Testis (tissue), 3 donors: ENCODE measurements around the gene MTMR3. TPM values are rescaled to one million over a fixed set of nuclear protein-coding genes. Genes with fewer than 3 reads are reported as not detected.

ENCODE experiments used
- DNase-seq: peaks from one replicate; pipeline ENCODE4 v3.0.0-alpha.2; 2019
- H3K27ac ChIP-seq, 2 donors: fragments of 200-600 bp; sonication (generic); one replicate each; pipeline ENCODE4 v1.5.1; 2019
- H3K27me3 ChIP-seq: fragments of 200-600 bp; sonication (generic); one replicate; pipeline ENCODE4 v1.5.1; 2019
- H3K36me3 ChIP-seq: fragments of 200-600 bp; sonication (generic); one replicate; pipeline ENCODE4 v1.5.1; 2017; ENCODE audit warnings: low read depth; ENCODE audit errors: missing control alignments
- H3K4me1 ChIP-seq: fragments of 200-600 bp; sonication (generic); one replicate; pipeline ENCODE4 v1.5.1; 2019
- H3K4me3 ChIP-seq, 2 donors: fragments of 200-600 bp; sonication (generic); one replicate each; pipeline ENCODE4 v1.5.1; 2017 to 2019
- H3K9me3 ChIP-seq: fragments of 200-600 bp; sonication (generic); one replicate; pipeline ENCODE4 v1.5.1; 2017
- CTCF ChIP-seq, 3 experiments: fragments of 450-650 bp in 2 of 3; fragments of 200-600 bp in 1 of 3; sonication (generic) in 1 of 3; IDR thresholded peaks; one replicate each; pipeline ENCODE4 v1.5.1; 2016 to 2019; ENCODE audit warnings: antibody characterized with exemption in 3 of 3, mild to moderate bottlenecking in 2 of 3, moderate library complexity in 1 of 3
- POLR2A ChIP-seq: fragments of 450-650 bp; IDR thresholded peaks from one replicate; pipeline ENCODE4 v1.6.1; 2017; ENCODE audit warnings: antibody characterized with exemption, mild to moderate bottlenecking, moderate library complexity
- WGBS, 2 donors: methylation state at CpG; one replicate each; pipeline ENCODE4 v1.1.5; 2018; 5-methylcytosine and 5-hydroxymethylcytosine counted together
- intact Hi-C: fragments of 100-400 bp; cut with DNase I; formaldehyde crosslinking; loops from one replicate; pipeline ENCODE4 v1.15.1; 2023; ENCODE audit warnings: low total_unique reads
- polyA plus RNA-seq: library from polyadenylated mRNA; stranded (reverse); fragments of 350-450 nt; fragmentation: Illumina TruSeq; extraction: RNeasy Lipid Tissue Mini Kit (QIAGEN cat#74804); gene quantifications from one replicate; pipeline ENCODE4 v1.2.3, GENCODE V29; 2014; ENCODE audit warnings: low read depth, low replicate concordance; ENCODE audit not compliant: insufficient read depth
- total RNA-seq, 2 donors: library from RNA; depleted of rRNA; stranded (reverse); fragments of >200 nt; gene quantifications; one replicate each; pipeline ENCODE4 v1.2.3, GENCODE V29; 2016

MTMR3 gene
- total and polyA plus RNA-seq, 3 donors from 2014 or later: 75.2 to 137 (median 130) TPM

GRCh38 chr22:29947410-29948384, 64.7 kb downstream of the MTMR3 start:
- no peak for TF ChIP-seq POLR2A
- TF ChIP-seq CTCF (IDR thresholded peaks at IDR 0.05): no peak
- intact Hi-C loops: no loop called here
- Histone ChIP-seq H3K36me3 (no peaks in the 10 kb centered on the region), H3K27me3 (no peaks in the 10 kb centered on the region), H3K4me1 (peaks cover 9% of the 10 kb centered on the region), H3K9me3 (no peaks in the 10 kb centered on the region), H3K4me3 (no peak overlapping the region), H3K27ac (no peak overlapping the region)
- 52 to 60% methylated on average over 4 of the region's 4 CpGs for WGBS, 2 donors
- no peak for DNase-seq

GRCh38 chr22:29948385-29948769, 65.4 kb downstream of the MTMR3 start:
- H3K36me3 ChIP-seq: no peaks in the 10 kb centered on the region
- H3K27ac ChIP-seq: no peak overlapping the region
- H3K9me3 ChIP-seq: no peaks in the 10 kb centered on the region
- no peak overlapping the region for H3K4me3 ChIP-seq
- no peak for TF ChIP-seq CTCF (IDR thresholded peaks at IDR 0.05)
- no peak for TF ChIP-seq POLR2A
- H3K27me3 ChIP-seq: no peaks in the 10 kb centered on the region
- intact Hi-C loops: no loop called here
- 68 to 76% methylated on average over 1 of the region's 1 CpG for WGBS, 2 donors
- DNase-seq: no peak
- H3K4me1 ChIP-seq: peaks cover 9% of the 10 kb centered on the region

GRCh38 chr22:29949872-29950271, 66.9 kb downstream of the MTMR3 start:
- no peak for TF ChIP-seq CTCF (IDR thresholded peaks at IDR 0.05)
- no peak for TF ChIP-seq POLR2A
- intact Hi-C loops: no loop called here
- H3K27me3 ChIP-seq: no peaks in the 10 kb centered on the region
- no peak overlapping the region for H3K4me3 ChIP-seq
- no peak overlapping the region for H3K27ac ChIP-seq
- no peaks in the 10 kb centered on the region for H3K36me3 ChIP-seq
- DNase-seq: no peak
- H3K4me1 ChIP-seq: peaks cover 9% of the 10 kb centered on the region
- no peaks in the 10 kb centered on the region for H3K9me3 ChIP-seq
- 56 to 63% methylated on average over 3 of the region's 3 CpGs for WGBS, 2 donors

- WGBS, 2 donors: 80 to 87% methylated on average over 8 of the region's 8 CpGs
- Histone ChIP-seq H3K4me3 (no peak overlapping the region), H3K36me3 (no peaks in the 10 kb centered on the region), H3K9me3 (no peaks in the 10 kb centered on the region), H3K4me1 (peaks cover 9% of the 10 kb centered on the region), H3K27me3 (no peaks in the 10 kb centered on the region), H3K27ac (no peak overlapping the region)
- DNase-seq: no peak
- intact Hi-C loops: no loop called here
- TF ChIP-seq CTCF (IDR thresholded peaks at IDR 0.05) (no peak), POLR2A (no peak)
Observed at GRCh38 chr22:29951791-29952413, 68.9 kb downstream of the MTMR3 start.
